HepG2 (cell line): ENCODE results near the gene EIF4ENIF1. TPM values are rescaled to one million over a fixed set of nuclear protein-coding genes. Genes with fewer than 3 reads are reported as not detected.

ENCODE experiments used
- AGO2 ChIP-seq: fragments of 200-400 bp; formaldehyde crosslinking; optimal IDR thresholded peaks from 2 replicates; pipeline ENCODE3; 2017; ENCODE audit warnings: mild to moderate bottlenecking, low read depth, low read length, moderate library complexity
- CEBPB ChIP-seq: IDR thresholded peaks from 2 replicates; pipeline ENCODE4 v1.6.1; 2011; ENCODE audit warnings: low read depth, low read length, improper control_type of control experiment, borderline replicate concordance
- DPF2 ChIP-seq: sonication (generic); formaldehyde crosslinking; IDR thresholded peaks from 2 replicates; pipeline ENCODE4 v1.4.0; 2020; ENCODE audit warnings: mild to moderate bottlenecking, low read depth, missing genetic modification reagents, borderline replicate concordance
- GFI1 ChIP-seq: sonication (generic); formaldehyde crosslinking; IDR thresholded peaks from 2 replicates; pipeline ENCODE4 v1.5.0; 2020; ENCODE audit warnings: missing genetic modification reagents, mild to moderate bottlenecking, borderline replicate concordance
- HIC2 ChIP-seq: sonication (generic); formaldehyde crosslinking; IDR thresholded peaks from 2 replicates; pipeline ENCODE4 v1.9.0; 2022; ENCODE audit warnings: low read depth, missing genetic modification reagents
- HOXA9 ChIP-seq: sonication (generic); formaldehyde crosslinking; IDR thresholded peaks from 2 replicates; pipeline ENCODE4 v1.8.1; 2022; ENCODE audit warnings: missing genetic modification reagents, mild to moderate bottlenecking, moderate library complexity, borderline replicate concordance
- HOXD1 ChIP-seq: sonication (generic); formaldehyde crosslinking; IDR thresholded peaks from 2 replicates; pipeline ENCODE4 v1.5.0; 2020; ENCODE audit warnings: missing genetic modification reagents
- MAFG ChIP-seq: sonication (generic); formaldehyde crosslinking; IDR thresholded peaks from 2 replicates; pipeline ENCODE4 v1.5.1; 2020; ENCODE audit warnings: mild to moderate bottlenecking, missing genetic modification reagents
- MED13 ChIP-seq: sonication (generic); formaldehyde crosslinking; IDR thresholded peaks from 2 replicates; pipeline ENCODE4 v1.5.0; 2020; ENCODE audit warnings: missing genetic modification reagents
- MEIS2 ChIP-seq: sonication (generic); formaldehyde crosslinking; IDR thresholded peaks from 2 replicates; pipeline ENCODE4 v1.9.0; 2021; ENCODE audit warnings: mild to moderate bottlenecking, missing genetic modification reagents
- RARG ChIP-seq: sonication (generic); formaldehyde crosslinking; IDR thresholded peaks from 2 replicates; pipeline ENCODE4 v1.4.0; 2020; ENCODE audit warnings: low read depth, mild to moderate bottlenecking, missing genetic modification reagents
- TFE3 ChIP-seq: IDR thresholded peaks from 2 replicates; pipeline ENCODE4 v1.6.1; 2016
- TP53 ChIP-seq: sonication (generic); formaldehyde crosslinking; conservative IDR thresholded peaks from 2 replicates; pipeline ENCODE4 v1.4.0; 2020; ENCODE audit warnings: missing genetic modification reagents
- YY1 ChIP-seq: IDR thresholded peaks from 2 replicates; pipeline ENCODE4 v1.6.1; 2011; ENCODE audit warnings: low read length, low read depth, moderate library complexity, mild to moderate bottlenecking; ENCODE audit not compliant: insufficient read depth, insufficient replicate concordance
- ZBTB46 ChIP-seq: sonication (generic); formaldehyde crosslinking; IDR thresholded peaks from 2 replicates; pipeline ENCODE4 v1.4.0; 2020; ENCODE audit warnings: mild to moderate bottlenecking, missing genetic modification reagents, borderline replicate concordance
- ZFX ChIP-seq: sonication (generic); formaldehyde crosslinking; IDR thresholded peaks from 2 replicates; pipeline ENCODE4 v1.4.0; 2020; ENCODE audit warnings: mild to moderate bottlenecking, low read depth, missing genetic modification reagents, moderate library complexity
- ZMAT3 ChIP-seq: sonication (generic); formaldehyde crosslinking; conservative IDR thresholded peaks from 2 replicates; pipeline ENCODE4 v1.7.0; 2021; ENCODE audit warnings: missing genetic modification reagents
- ZNF10 ChIP-seq: sonication (generic); formaldehyde crosslinking; IDR thresholded peaks from 2 replicates; pipeline ENCODE4 v1.4.0; 2020; ENCODE audit warnings: mild to moderate bottlenecking, low read depth, missing genetic modification reagents, borderline replicate concordance
- ZNF18 ChIP-seq: sonication (generic); formaldehyde crosslinking; IDR thresholded peaks from 2 replicates; pipeline ENCODE4 v1.8.0; 2022; ENCODE audit warnings: mild to moderate bottlenecking, missing genetic modification reagents; ENCODE audit not compliant: insufficient replicate concordance
- ZNF296 ChIP-seq: sonication (generic); formaldehyde crosslinking; conservative IDR thresholded peaks from 2 replicates; pipeline ENCODE4 v1.5.0; 2020; ENCODE audit warnings: mild to moderate bottlenecking, missing genetic modification reagents
- ZNF629 ChIP-seq: sonication (generic); formaldehyde crosslinking; conservative IDR thresholded peaks from 2 replicates; pipeline ENCODE4 v1.5.0; 2020; ENCODE audit warnings: missing genetic modification reagents
- ZNF879 ChIP-seq: sonication (generic); formaldehyde crosslinking; IDR thresholded peaks from 2 replicates; pipeline ENCODE4 v1.8.1; 2023; ENCODE audit warnings: missing genetic modification reagents
- ZZZ3 ChIP-seq: sonication (generic); formaldehyde crosslinking; IDR thresholded peaks from 2 replicates; pipeline ENCODE4 v1.4.0; 2020; ENCODE audit warnings: missing genetic modification reagents, mild to moderate bottlenecking, borderline replicate concordance
- polyA plus RNA-seq, 8 experiments: library from polyadenylated mRNA; depleted of rRNA in 3 of 8; stranded (reverse) in 7 of 8; unstranded in 1 of 8; fragments of >200 nt; fragmentation: Illumina TruSeq in 4 of 8; extraction: Trizol in 4 of 8; gene quantifications; 2 replicates each; pipeline versions ENCODE4 v1.2.1 to v1.2.3, GENCODE V29; 2011 to 2016; ENCODE audit warnings: low read depth in 4 of 8, missing spikeins in 1 of 8, mixed read lengths in 1 of 8; ENCODE audit not compliant: insufficient read depth in 1 of 8
- total RNA-seq, 5 experiments: library from RNA; depleted of rRNA; stranded (reverse); fragments of >200 nt; fragmentation: Illumina TruSeq; extraction: Trizol; gene quantifications; 2 replicates each; pipeline ENCODE4 v1.2.3, GENCODE V29; 2016; ENCODE audit warnings: low read depth in 1 of 5

The EIF4ENIF1 gene
- total and polyA plus RNA-seq, 2 of the 13 experiments (the other 11 are each of a cell fraction or from before 2014, with no cell fraction given) = 11.9 to 12.3 TPM

- TF ChIP-seq TP53 (no peak), TFE3 (CRISPR knock-in tag) (peak; percentile 17; the same call in 1 of the 2 replicates), DPF2 (CRISPR knock-in tag) (no peak), HIC2 (CRISPR knock-in tag) (peak; percentile 61; the same call in 1 of the 2 replicates), MAFG (CRISPR knock-in tag) (no peak), ZBTB46 (CRISPR knock-in tag) (no peak), CEBPB (no peak), AGO2 (no peak), MED13 (CRISPR knock-in tag) (peak; percentile 59), ZNF18 (CRISPR knock-in tag) (peak; percentile 32), ZNF629 (CRISPR knock-in tag) (peak; percentile 41; the same call in 1 of the 2 replicates), ZNF10 (CRISPR knock-in tag) (no peak), ZZZ3 (peak; percentile 59; the same call in 1 of the 2 replicates), ZNF879 (CRISPR knock-in tag) (no peak), ZMAT3 (CRISPR knock-in tag) (no peak), GFI1 (CRISPR knock-in tag) (peak; percentile 66), ZFX (CRISPR knock-in tag) (peak; percentile 98), MEIS2 (CRISPR knock-in tag) (peak; percentile 81; the same call in 1 of the 2 replicates), ZNF296 (CRISPR knock-in tag) (no peak), YY1 (peak; percentile 56), HOXA9 (0 out of 2 replicates have a peak, but pooled peaks have one; percentile 65), HOXD1 (CRISPR knock-in tag) (peak; percentile 58; the same call in 1 of the 2 replicates), RARG (CRISPR knock-in tag) (no peak)
These were observed 90.2 kb downstream of the EIF4ENIF1 start, which contains the start of gene DRG1 (continued) for GRCh38 chr22:31399211-31400022.
